HFF-Myc (cell line): ENCODE results near the gene MYO1F.

ENCODE experiments used
- DNase-seq: peaks from one replicate; pipeline ENCODE4 v3.0.0-alpha.2; 2011; ENCODE audit warnings: low read depth; ENCODE audit errors: extremely low read depth
- H3K4me3 ChIP-seq: replicated peaks from 2 replicates; pipeline ENCODE4 v1.5.1; 2011; ENCODE audit warnings: low read depth, mild to moderate bottlenecking, control low read depth, low read length
- CTCF ChIP-seq: IDR thresholded peaks from 2 replicates; pipeline ENCODE4 v1.5.1; 2012; ENCODE audit warnings: mild to moderate bottlenecking, low read depth, low read length, control low read depth; ENCODE audit errors: missing control alignments

Gene MYO1F

GRCh38 chr19:8473648-8474476, 103.4 kb downstream of the MYO1F start:
- no peak overlapping the region for H3K4me3 ChIP-seq
- DNase-seq = no peak
- TF ChIP-seq CTCF = no peak
